ENCODE measurements around the gene POP4. TPM values are rescaled to one million over a fixed set of nuclear protein-coding genes. Genes with fewer than 3 reads are reported as not detected.

POP4 gene
- total and polyA plus RNA-seq, 2 of the 4 experiments (the other 2 are of a cell fraction), result 65.1 to 87.2 TPM

- H2BK5ac ChIP-seq (ENCODE audit: low read depth, low read length, poor library complexity, severe bottlenecking), result no peak overlapping the region
- H3K9me1 ChIP-seq (ENCODE audit: insufficient read depth, low read length), result no peaks in the 10 kb centered on the region
- no peak for ATAC-seq (ENCODE audit: low read depth)
- no peak overlapping the region for H3K27ac ChIP-seq (ENCODE audit: insufficient read depth, low read length)
- no peak overlapping the region for H3K18ac ChIP-seq (ENCODE audit: low read depth, low read length)
- no TSS peak for BruUV-seq (replicated peaks)
- no peak overlapping the region for H2BK15ac ChIP-seq (ENCODE audit: low read depth, low read length)
- no peak overlapping the region for H2AK5ac ChIP-seq (ENCODE audit: low read depth, low read length)
- H2BK20ac ChIP-seq (ENCODE audit: low read depth, low read length), result no peak overlapping the region
- in situ Hi-C loops (cut with MboI; ENCODE audit: low sequenced_read_pairs) (no loop called here), dilution Hi-C loops (cut with HindIII; ENCODE audit: low sequenced_read_pairs, unreplicated experiment) (no loop called here), intact Hi-C loops (cut with micrococcal nuclease) (no loop called here)
- H3K4ac ChIP-seq (ENCODE audit: low read depth, low read length), result no peak overlapping the region
- no peak overlapping the region for H4K5ac ChIP-seq (ENCODE audit: low read depth, low read length)
- no peak overlapping the region for H2AFZ ChIP-seq (replicated peaks; ENCODE audit: low read length, poor library complexity)
- DNase-seq, result no peak
- no peaks in the 10 kb centered on the region for H3K4me1 ChIP-seq (ENCODE audit: control insufficient read depth, insufficient read depth, low read length)
- no peaks in the 10 kb centered on the region for H3K9me3 ChIP-seq (ENCODE audit: control insufficient read depth, insufficient read depth, low read length)
- POLR2A ChIA-PET (ENCODE audit: unreplicated experiment), result no interaction called here
- no peak overlapping the region for H4K8ac ChIP-seq (ENCODE audit: low read depth in 2 of 2, low read length in 2 of 2)
- TF ChIP-seq RAD21 (IDR thresholded peaks at IDR 0.05; ENCODE audit: low read length), result no peak
- no peak for TF ChIP-seq RFX5 (IDR thresholded peaks at IDR 0.05; ENCODE audit: low read depth, low read length)
- no peak for TF ChIP-seq MAZ (IDR thresholded peaks at IDR 0.05; ENCODE audit: borderline replicate concordance, low read depth, low read length)
- TF ChIP-seq RCOR1 (IDR thresholded peaks at IDR 0.05; ENCODE audit: insufficient replicate concordance, low read length), result no peak
- no peak for TF ChIP-seq MAFK (IDR thresholded peaks at IDR 0.05; ENCODE audit: low read depth, low read length)
- TF ChIP-seq BHLHE40 (IDR thresholded peaks at IDR 0.05; ENCODE audit: low read depth, low read length), result no peak
- H3K79me1 ChIP-seq (ENCODE audit: low read depth in 1 of 2, low read length in 2 of 2), result no peaks in the 10 kb centered on the region
- no peak overlapping the region for H3K23ac ChIP-seq (ENCODE audit: low read depth, low read length)
- no peak overlapping the region for H3K14ac ChIP-seq (replicated peaks; ENCODE audit: low read depth, low read length)
- no peak overlapping the region for H2AK9ac ChIP-seq (replicated peaks; ENCODE audit: low read depth, low read length, poor library complexity)
- peaks cover 6% of the 10 kb centered on the region; the same call in 1 of the 2 replicates for H3K27me3 ChIP-seq (ENCODE audit: control insufficient read depth, insufficient read depth, low read length)
- CTCF ChIA-PET, result no interaction called here
- no CpG with 5 or more reads among the region's 3 CpGs for WGBS, 2 experiments (ENCODE audit: extremely low coverage in 2 of 2, insufficient read length in 1 of 2)
- H3K36me3 ChIP-seq (ENCODE audit: control insufficient read depth, insufficient read depth, low read length), result no peaks in the 10 kb centered on the region
- no peaks in the 10 kb centered on the region for H4K20me1 ChIP-seq (ENCODE audit: insufficient read depth, low read length)
- no peak overlapping the region for H4K91ac ChIP-seq (ENCODE audit: insufficient read depth, low read depth, low read length)
- H3K4me3 ChIP-seq (ENCODE audit: insufficient read depth, low read depth, low read length), result no peak overlapping the region
- no peak overlapping the region for H3K56ac ChIP-seq (ENCODE audit: extremely low read depth, insufficient read depth, low read length)
- H3K9ac ChIP-seq (ENCODE audit: low read depth, low read length), result no peak overlapping the region
- H2BK120ac ChIP-seq (ENCODE audit: low read depth, low read length), result no peak overlapping the region
- H3K4me2 ChIP-seq (ENCODE audit: low read depth, low read length), result no peak overlapping the region
Observed at GRCh38 chr19:29574510-29574909, 31.6 kb upstream of the POP4 start.
